Keratinocyte (primary cell): ENCODE data around the gene DMD. TPM values are rescaled to one million over a fixed set of nuclear protein-coding genes. Genes with fewer than 3 reads are reported as not detected.

Experiments
- DNase-seq: peaks from one replicate; pipeline ENCODE4 v3.0.0-alpha.2; 2011; ENCODE audit warnings: low read depth, missing footprints, low spot score
- FAIRE-seq: peaks from 2 replicates; lab custom pipeline; 2011; peaks lifted over from hg19 to GRCh38; lab: Jason Lieb, UNC
- H2AFZ ChIP-seq: 2 replicates; pipeline ENCODE4 v1.6.0; 2012; ENCODE audit warnings: low read length, control low read depth, inconsistent platforms; ENCODE audit not compliant: control insufficient read depth
- H3K27ac ChIP-seq: 2 replicates; pipeline ENCODE4 v1.5.1; 2011; ENCODE audit warnings: low read length; ENCODE audit not compliant: control insufficient read depth, insufficient read depth
- H3K27me3 ChIP-seq: 3 replicates; pipeline ENCODE4 v1.6.0; 2011; ENCODE audit warnings: low read length; ENCODE audit not compliant: control insufficient read depth, insufficient read depth; ENCODE audit errors: extremely low read depth
- H3K36me3 ChIP-seq, 2 experiments: 2 replicates in 1 of 2; 3 replicates in 1 of 2; pipeline ENCODE4 v1.5.1; 2011; ENCODE audit warnings: low read length in 2 of 2, mild to moderate bottlenecking in 1 of 2; ENCODE audit not compliant: control insufficient read depth in 2 of 2, insufficient read depth in 2 of 2; ENCODE audit errors: extremely low read depth in 1 of 2
- H3K4me1 ChIP-seq: 3 replicates; pipeline ENCODE4 v1.5.1; 2011; ENCODE audit warnings: low read length; ENCODE audit not compliant: control insufficient read depth, insufficient read depth; ENCODE audit errors: extremely low read depth
- H3K4me2 ChIP-seq: 3 replicates; pipeline ENCODE4 v1.6.0; 2011; ENCODE audit warnings: low read depth, low read length; ENCODE audit not compliant: control insufficient read depth, insufficient read depth; ENCODE audit errors: extremely low read depth
- H3K4me3 ChIP-seq, 3 experiments: fragments of 200-600 bp in 1 of 3; sonication (generic) in 1 of 3; 2 replicates in 2 of 3; 3 replicates in 1 of 3; pipeline ENCODE4 v1.5.1; 2011 to 2016; ENCODE audit warnings: low read length in 3 of 3, mild to moderate bottlenecking in 3 of 3, control low read depth in 2 of 3, inconsistent platforms in 1 of 3, low read depth in 1 of 3, mixed read lengths in 1 of 3, mixed run types in 1 of 3, moderate library complexity in 1 of 3; ENCODE audit not compliant: control insufficient read depth in 2 of 3, insufficient read depth in 2 of 3; ENCODE audit errors: extremely low read depth in 1 of 3
- H3K79me2 ChIP-seq: 2 replicates; pipeline ENCODE4 v1.6.0; 2012; ENCODE audit warnings: low read length; ENCODE audit not compliant: control insufficient read depth, insufficient read depth
- H3K9ac ChIP-seq: 3 replicates; pipeline ENCODE4 v1.6.0; 2011; ENCODE audit warnings: low read length; ENCODE audit not compliant: control insufficient read depth, insufficient read depth; ENCODE audit errors: extremely low read depth
- H3K9me1 ChIP-seq: 3 replicates; pipeline ENCODE4 v1.6.0; 2011; ENCODE audit warnings: low read length; ENCODE audit not compliant: control insufficient read depth, insufficient read depth; ENCODE audit errors: extremely low read depth
- H3K9me3 ChIP-seq: 2 replicates; pipeline ENCODE4 v1.5.1; 2012; ENCODE audit warnings: low read depth, low read length; ENCODE audit not compliant: control insufficient read depth
- H4K20me1 ChIP-seq: 3 replicates; pipeline ENCODE4 v1.6.0; 2011; ENCODE audit warnings: low read length; ENCODE audit not compliant: control insufficient read depth, insufficient read depth; ENCODE audit errors: extremely low read depth
- CTCF ChIP-seq, 3 experiments: IDR thresholded peaks in 1 of 3; conservative IDR thresholded peaks in 1 of 3; optimal IDR thresholded peaks in 1 of 3; 2 replicates in 2 of 3; 3 replicates in 1 of 3; pipeline versions ENCODE3 to v1.5.1; 2011; ENCODE audit warnings: low read length in 3 of 3, mild to moderate bottlenecking in 3 of 3, moderate library complexity in 2 of 3, control low read depth in 1 of 3, inconsistent platforms in 1 of 3; ENCODE audit not compliant: insufficient read depth in 2 of 3; ENCODE audit errors: extremely low read depth in 1 of 3
- EZH2 ChIP-seq: IDR thresholded peaks from one replicate; pipeline ENCODE4 v1.6.1; 2012; ENCODE audit warnings: inconsistent platforms, mild to moderate bottlenecking, low read length, moderate library complexity
- dilution Hi-C: fragments of 300-500 bp; cut with MboI; formaldehyde crosslinking; loops from one replicate; pipeline ENCODE4 v1.7.0; 2020; ENCODE audit warnings: low sequenced_read_pairs; ENCODE audit not compliant: extremely low pct_ligation_motif_present
- polyA plus RNA-seq, 5 experiments: library from polyadenylated mRNA; depleted of rRNA in 3 of 5; stranded (reverse) in 3 of 5; stranded (forward) in 1 of 5; unstranded in 1 of 5; fragments of >200 nt; gene quantifications; 1 replicate in 1 of 5; 2 replicates in 3 of 5; 3 replicates in 1 of 5; pipeline versions ENCODE4 v1.2.1 to v1.2.3, GENCODE V29; 2011 to 2012; ENCODE audit warnings: missing spikeins in 2 of 5, low read depth in 1 of 5, low replicate concordance in 1 of 5

The DMD gene
- polyA plus RNA-seq, 1 donor (not counting 4 experiments of a cell fraction or from before 2014, with no cell fraction given): 8.9 TPM

- H3K27me3 ChIP-seq: no peaks in the 10 kb centered on the region
- H3K27ac ChIP-seq: no peak overlapping the region
- H2AFZ ChIP-seq: no peak overlapping the region
- no peaks in the 10 kb centered on the region for H3K4me1 ChIP-seq
- FAIRE-seq: no peak
- no peak overlapping the region for H3K4me3 ChIP-seq
- H3K4me2 ChIP-seq: no peak overlapping the region
- H3K36me3 ChIP-seq: no peaks in the 10 kb centered on the region
- no peaks in the 10 kb centered on the region for H3K9me3 ChIP-seq
- H3K79me2 ChIP-seq: no peaks in the 10 kb centered on the region
- no peak for DNase-seq
- dilution Hi-C loops: no loop called here
- TF ChIP-seq EZH2 (no peak), CTCF (optimal IDR thresholded peaks at IDR 0.05 in 1 of 3, IDR thresholded peaks at IDR 0.05 in 1 of 3, conservative IDR thresholded peaks at IDR 0.05 in 1 of 3; ENCODE audit: extremely low read depth in 1 of 3, insufficient read depth in 2 of 3, low read length in 3 of 3) (no peak)
- H4K20me1 ChIP-seq: no peaks in the 10 kb centered on the region
- no peaks in the 10 kb centered on the region for H3K9me1 ChIP-seq
- no peak overlapping the region for H3K9ac ChIP-seq
These were observed 2010.9 kb downstream of the DMD start for GRCh38 chrX:31200430-31200829.

GRCh38 chrX:31199840-31200114, 2011.6 kb downstream of the DMD start:
- Histone ChIP-seq H3K4me3 (no peak overlapping the region), H3K4me1 (no peaks in the 10 kb centered on the region), H3K9me3 (no peaks in the 10 kb centered on the region), H3K36me3 (no peaks in the 10 kb centered on the region), H3K79me2 (no peaks in the 10 kb centered on the region), H3K27me3 (no peaks in the 10 kb centered on the region), H4K20me1 (no peaks in the 10 kb centered on the region), H3K9ac (no peak overlapping the region), H3K27ac (no peak overlapping the region), H2AFZ (no peak overlapping the region), H3K9me1 (no peaks in the 10 kb centered on the region), H3K4me2 (no peak overlapping the region)
- FAIRE-seq: no peak
- no peak for DNase-seq
- TF ChIP-seq CTCF (optimal IDR thresholded peaks at IDR 0.05 in 1 of 3, IDR thresholded peaks at IDR 0.05 in 1 of 3, conservative IDR thresholded peaks at IDR 0.05 in 1 of 3; ENCODE audit: extremely low read depth in 1 of 3, insufficient read depth in 2 of 3, low read length in 3 of 3): no peak
- TF ChIP-seq EZH2: no peak
- dilution Hi-C loops: no loop called here
